Measurements from ENCODE around the gene DNAJB1. TPM values are rescaled to one million over a fixed set of nuclear protein-coding genes. Genes with fewer than 3 reads are reported as not detected.

The DNAJB1 gene
- total RNA-seq, 1 experiment from 2014 or later = 77.7 TPM

GRCh38 chr19:14471436-14472187, 46.6 kb downstream of the DNAJB1 start:
- no peak overlapping the region for H2BK12ac ChIP-seq (ENCODE audit: insufficient read length, low read depth, low read length)
- no peak overlapping the region for H3T11ph ChIP-seq (ENCODE audit: low read length)
- DNase-seq = no peak
- no peaks in the 10 kb centered on the region for H3K79me2 ChIP-seq (ENCODE audit: insufficient read depth, low read length)
- H3K4me1 ChIP-seq (ENCODE audit: insufficient read depth, low read length) = no peaks in the 10 kb centered on the region; the same call in 1 of the 2 replicates
- no peak overlapping the region for H3K4ac ChIP-seq (ENCODE audit: low read depth, low read length)
- no peaks in the 10 kb centered on the region for H3K79me1 ChIP-seq (ENCODE audit: insufficient read depth, low read depth, low read length, poor library complexity, severe bottlenecking)
- peaks cover 7% of the 10 kb centered on the region for H3K23me2 ChIP-seq (ENCODE audit: insufficient read length, low read depth, low read length, poor library complexity, severe bottlenecking)
- no peak overlapping the region for H3K14ac ChIP-seq (ENCODE audit: insufficient read depth, low read length)
- no peak overlapping the region for H4K5ac ChIP-seq (ENCODE audit: insufficient read length, low read depth, low read length)
- H4K20me1 ChIP-seq (ENCODE audit: control insufficient read depth, insufficient read depth, insufficient read length) = no peaks in the 10 kb centered on the region
- TF ChIP-seq CTCF (conservative IDR thresholded peaks at IDR 0.05) = no peak
- no peak overlapping the region for H3K27ac ChIP-seq (ENCODE audit: insufficient read length, low read depth, low read length)
- no peak overlapping the region for H3K9ac ChIP-seq (ENCODE audit: extremely low read depth, insufficient read length, low read length)
- no peak overlapping the region for H2AK5ac ChIP-seq (ENCODE audit: insufficient read length, low read length)
- Mint-ChIP-seq H3K4me3 (peak overlapping the region; percentile 57 to 73; a peak in 4 of 5 replicates), H3K9me3 (no peaks in the 10 kb centered on the region; a peak in 1 of 5 replicates), H3K36me3 (ENCODE audit: insufficient read depth in 1 of 3, low read depth in 3 of 3) (peaks cover 5 to 39% (median 28%) of the 10 kb centered on the region in 3 experiments; a peak in 6 of 7 replicates), H3K4me1 (peaks cover 17 to 31% of the 10 kb centered on the region in 2 experiments), H3K27me3 (ENCODE audit: low read depth) (peaks cover 2% of the 10 kb centered on the region; the same call in 1 of the 2 replicates), H3K27ac (no peak overlapping the region; a peak in 1 of 7 replicates)
- no peak overlapping the region for H2BK120ac ChIP-seq (ENCODE audit: low read depth, low read length, poor library complexity, severe bottlenecking)
- no peaks in the 10 kb centered on the region for H3K27me3 ChIP-seq (ENCODE audit: insufficient read depth, low read length)
- H4K8ac ChIP-seq (replicated peaks; ENCODE audit: insufficient read length, low read depth, low read length) = no peak overlapping the region
- no CpG with 5 or more reads among the region's 46 CpGs for WGBS (ENCODE audit: extremely low coverage, insufficient read length, low lambda C conversion rate)
- no peak overlapping the region for H2BK15ac ChIP-seq (ENCODE audit: low read depth, low read length)
- H3K4me2 ChIP-seq (ENCODE audit: insufficient read depth, insufficient read length, low read length) = peak overlapping the region; percentile 46
- H3K9me3 ChIP-seq (ENCODE audit: control insufficient read depth, low read depth, low read length) = no peaks in the 10 kb centered on the region
- H3K56ac ChIP-seq (ENCODE audit: insufficient read length, low read depth, low read length) = no peak overlapping the region
- H3K18ac ChIP-seq (ENCODE audit: insufficient read length, low read depth, low read length) = no peak overlapping the region
- no peak overlapping the region for H2BK20ac ChIP-seq (ENCODE audit: low read depth, low read length, poor library complexity, severe bottlenecking)
- no peak overlapping the region for H4K91ac ChIP-seq (ENCODE audit: insufficient read length, low read depth, low read length)
- no peak overlapping the region for H2BK5ac ChIP-seq (ENCODE audit: insufficient read length, low read length)
- no peak overlapping the region for H3K23ac ChIP-seq (ENCODE audit: insufficient read length, low read depth, low read length)
- no peak overlapping the region for H2AFZ ChIP-seq (ENCODE audit: low read length)

All from H9 (cell line).